GM12878 (cell line): ENCODE results near the gene TMEM109.

Experiments used
- HCFC1 ChIP-seq: fragments of 150-350 bp; IDR thresholded peaks from 2 replicates; pipeline ENCODE4 v1.6.1; 2014; ENCODE audit warnings: low read length
- NR2F1 ChIP-seq: fragments of 450-650 bp; conservative IDR thresholded peaks from 2 replicates; pipeline ENCODE4 v1.6.1; 2017; ENCODE audit warnings: mild to moderate bottlenecking
- STAT3 ChIP-seq: IDR thresholded peaks from 2 replicates; pipeline ENCODE4 v1.6.1; 2011; ENCODE audit warnings: low read depth, low read length, improper control_type of control experiment
- TF ChIP-seq, protein P1 (sequence below), 3 experiments: IDR thresholded peaks in 2 of 3; conservative IDR thresholded peaks in 1 of 3; 2 replicates each; pipeline ENCODE4 v1.5.1; 2011; ENCODE audit warnings: low read depth in 3 of 3, low read length in 3 of 3, mild to moderate bottlenecking in 3 of 3, control low read depth in 2 of 3, moderate library complexity in 2 of 3, inconsistent platforms in 1 of 3, mixed read lengths in 1 of 3; ENCODE audit not compliant: control insufficient read depth in 2 of 3, insufficient read depth in 1 of 3; ENCODE audit errors: extremely low read depth in 1 of 3
- TF ChIP-seq, protein P2 (sequence below): IDR thresholded peaks from 2 replicates; pipeline ENCODE4 v1.6.1; 2011; ENCODE audit warnings: borderline replicate concordance, low read depth, mild to moderate bottlenecking, moderate library complexity, low read length; ENCODE audit not compliant: insufficient read depth, poor library complexity, severe bottlenecking

DNA sequence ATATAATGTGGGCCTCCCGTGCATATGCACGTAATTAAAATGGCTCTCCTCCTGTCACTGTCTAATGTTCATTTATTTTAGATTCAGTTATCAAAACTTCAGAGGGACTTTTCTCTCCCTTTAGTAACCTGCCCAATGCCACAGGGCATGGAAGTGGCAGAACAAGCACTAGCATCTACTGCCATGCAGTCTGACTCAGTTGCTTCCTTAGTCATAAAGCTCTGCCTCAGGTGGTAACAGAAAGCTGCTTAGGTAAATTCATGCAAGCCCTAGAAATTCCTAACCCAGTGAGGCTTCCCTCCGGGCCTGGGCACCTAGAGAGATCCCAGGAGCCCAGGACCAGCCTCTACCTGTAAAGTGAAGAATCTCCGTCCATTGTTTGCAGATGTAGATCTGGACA, 16.5 kb upstream of the TMEM109 start:
- TF ChIP-seq, protein P1, sequence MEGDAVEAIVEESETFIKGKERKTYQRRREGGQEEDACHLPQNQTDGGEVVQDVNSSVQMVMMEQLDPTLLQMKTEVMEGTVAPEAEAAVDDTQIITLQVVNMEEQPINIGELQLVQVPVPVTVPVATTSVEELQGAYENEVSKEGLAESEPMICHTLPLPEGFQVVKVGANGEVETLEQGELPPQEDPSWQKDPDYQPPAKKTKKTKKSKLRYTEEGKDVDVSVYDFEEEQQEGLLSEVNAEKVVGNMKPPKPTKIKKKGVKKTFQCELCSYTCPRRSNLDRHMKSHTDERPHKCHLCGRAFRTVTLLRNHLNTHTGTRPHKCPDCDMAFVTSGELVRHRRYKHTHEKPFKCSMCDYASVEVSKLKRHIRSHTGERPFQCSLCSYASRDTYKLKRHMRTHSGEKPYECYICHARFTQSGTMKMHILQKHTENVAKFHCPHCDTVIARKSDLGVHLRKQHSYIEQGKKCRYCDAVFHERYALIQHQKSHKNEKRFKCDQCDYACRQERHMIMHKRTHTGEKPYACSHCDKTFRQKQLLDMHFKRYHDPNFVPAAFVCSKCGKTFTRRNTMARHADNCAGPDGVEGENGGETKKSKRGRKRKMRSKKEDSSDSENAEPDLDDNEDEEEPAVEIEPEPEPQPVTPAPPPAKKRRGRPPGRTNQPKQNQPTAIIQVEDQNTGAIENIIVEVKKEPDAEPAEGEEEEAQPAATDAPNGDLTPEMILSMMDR (IDR thresholded peaks at IDR 0.05 in 2 of 3, conservative IDR thresholded peaks at IDR 0.05 in 1 of 3; ENCODE audit: control insufficient read depth in 2 of 3, extremely low read depth in 1 of 3, insufficient read depth in 1 of 3, low read depth in 3 of 3, low read length in 3 of 3), result no peak
- TF ChIP-seq HCFC1 (no peak), STAT3 (no peak), NR2F1 (no peak)
- TF ChIP-seq, protein P2, sequence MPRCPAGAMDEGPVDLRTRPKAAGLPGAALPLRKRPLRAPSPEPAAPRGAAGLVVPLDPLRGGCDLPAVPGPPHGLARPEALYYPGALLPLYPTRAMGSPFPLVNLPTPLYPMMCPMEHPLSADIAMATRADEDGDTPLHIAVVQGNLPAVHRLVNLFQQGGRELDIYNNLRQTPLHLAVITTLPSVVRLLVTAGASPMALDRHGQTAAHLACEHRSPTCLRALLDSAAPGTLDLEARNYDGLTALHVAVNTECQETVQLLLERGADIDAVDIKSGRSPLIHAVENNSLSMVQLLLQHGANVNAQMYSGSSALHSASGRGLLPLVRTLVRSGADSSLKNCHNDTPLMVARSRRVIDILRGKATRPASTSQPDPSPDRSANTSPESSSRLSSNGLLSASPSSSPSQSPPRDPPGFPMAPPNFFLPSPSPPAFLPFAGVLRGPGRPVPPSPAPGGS, result no peak
